ENCODE results near the gene IGHMBP2. TPM values are rescaled to one million over a fixed set of nuclear protein-coding genes. Genes with fewer than 3 reads are reported as not detected.

IGHMBP2 gene
- total RNA-seq, 1 experiment from 2014 or later, result 27.8 TPM

- intact Hi-C loops (cut with micrococcal nuclease; ENCODE audit: unreplicated experiment), result no loop called here
- Histone ChIP-seq H3K9me3 (ENCODE audit: control insufficient read depth, insufficient read depth, low read depth, low read length) (0 out of 2 replicates have a peak, but pooled peaks cover 4% of the 10 kb centered on the region), H3K4me3 (ENCODE audit: low read depth in 2 of 2, low read length in 2 of 2) (no peak overlapping the region), H3K27ac (ENCODE audit: low read length) (no peak overlapping the region), H3K27me3 (ENCODE audit: control insufficient read depth, insufficient read depth, low read length) (peaks cover 6% of the 10 kb centered on the region; the same call in 1 of the 2 replicates), H3K4me1 (ENCODE audit: control insufficient read depth, insufficient read depth, low read length) (no peaks in the 10 kb centered on the region), H3K36me3 (ENCODE audit: control insufficient read depth, insufficient read depth, low read length) (no peaks in the 10 kb centered on the region)
- no peak for TF ChIP-seq SIN3A (IDR thresholded peaks at IDR 0.05; ENCODE audit: borderline replicate concordance, insufficient read depth, low read depth, low read length)
- no peak for TF ChIP-seq TCF7L2 (IDR thresholded peaks at IDR 0.05; ENCODE audit: low read depth, low read length)
- no peak for TF ChIP-seq POLR2AphosphoS5 (IDR thresholded peaks at IDR 0.05; ENCODE audit: low read depth, low read length)
- TF ChIP-seq REST (IDR thresholded peaks at IDR 0.05; ENCODE audit: insufficient read depth in 1 of 2, low read depth in 2 of 2, low read length in 1 of 2), result no peak
- no peak for TF ChIP-seq CTCF (IDR thresholded peaks at IDR 0.05)
- ATAC-seq (no peak), DNase-seq (ENCODE audit: low read depth, low spot score) (no peak)
- CTCF ChIA-PET, result no interaction called here
- no TSS peak for BruUV-seq (replicated peaks)
- in situ Hi-C loops (cut with HindIII; ENCODE audit: low pct_unique_long_range_greater_than_20kb, low sequenced_read_pairs), result no loop called here
- POLR2A ChIA-PET, result no interaction called here
These were observed 62.5 kb downstream of the IGHMBP2 start for GRCh38 chr11:68965901-68966853.

GRCh38 chr11:68966894-68967780 is 63.4 kb downstream of the IGHMBP2 start:
- Histone ChIP-seq H3K4me3 (ENCODE audit: low read depth in 2 of 2, low read length in 2 of 2) (no peak overlapping the region), H3K27ac (ENCODE audit: low read length) (no peak overlapping the region), H3K9me3 (ENCODE audit: control insufficient read depth, insufficient read depth, low read depth, low read length) (0 out of 2 replicates have a peak, but pooled peaks cover 4% of the 10 kb centered on the region), H3K4me1 (ENCODE audit: control insufficient read depth, insufficient read depth, low read length) (no peaks in the 10 kb centered on the region), H3K27me3 (ENCODE audit: control insufficient read depth, insufficient read depth, low read length) (peaks cover 6% of the 10 kb centered on the region; the same call in 1 of the 2 replicates), H3K36me3 (ENCODE audit: control insufficient read depth, insufficient read depth, low read length) (no peaks in the 10 kb centered on the region)
- CTCF ChIA-PET, result no interaction called here
- in situ Hi-C loops (cut with HindIII; ENCODE audit: low pct_unique_long_range_greater_than_20kb, low sequenced_read_pairs), result no loop called here
- TF ChIP-seq TCF7L2 (IDR thresholded peaks at IDR 0.05; ENCODE audit: low read depth, low read length) (no peak), POLR2AphosphoS5 (IDR thresholded peaks at IDR 0.05; ENCODE audit: low read depth, low read length) (no peak), CTCF (IDR thresholded peaks at IDR 0.05) (no peak), SIN3A (IDR thresholded peaks at IDR 0.05; ENCODE audit: borderline replicate concordance, insufficient read depth, low read depth, low read length) (no peak), REST (IDR thresholded peaks at IDR 0.05; ENCODE audit: insufficient read depth in 1 of 2, low read depth in 2 of 2, low read length in 1 of 2) (no peak)
- BruUV-seq (replicated peaks), result no TSS peak
- POLR2A ChIA-PET, result interaction anchor here (0.5 kb wide), 1 partner anchor 124 kb away, joined by 11 read pairs; no protein-coding TSS in a partner anchor
- no peak for ATAC-seq
- intact Hi-C loops (cut with micrococcal nuclease; ENCODE audit: unreplicated experiment), result no loop called here
- DNase-seq (ENCODE audit: low read depth, low spot score), result no peak

Data from Panc1 (cell line).